Left forelimb (tissue), 1 donor: ENCODE data around the gene UBXN2A.
A peak's percentile ranks its signal among the peaks of the same experiment; 100 is the strongest.

Source experiments
- DNase-seq: peaks from one replicate; pipeline ENCODE4 v3.0.0-alpha.2; 2018; ENCODE audit warnings: low spot score

The UBXN2A gene, protein sequence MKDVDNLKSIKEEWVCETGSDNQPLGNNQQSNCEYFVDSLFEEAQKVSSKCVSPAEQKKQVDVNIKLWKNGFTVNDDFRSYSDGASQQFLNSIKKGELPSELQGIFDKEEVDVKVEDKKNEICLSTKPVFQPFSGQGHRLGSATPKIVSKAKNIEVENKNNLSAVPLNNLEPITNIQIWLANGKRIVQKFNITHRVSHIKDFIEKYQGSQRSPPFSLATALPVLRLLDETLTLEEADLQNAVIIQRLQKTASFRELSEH

DNA sequence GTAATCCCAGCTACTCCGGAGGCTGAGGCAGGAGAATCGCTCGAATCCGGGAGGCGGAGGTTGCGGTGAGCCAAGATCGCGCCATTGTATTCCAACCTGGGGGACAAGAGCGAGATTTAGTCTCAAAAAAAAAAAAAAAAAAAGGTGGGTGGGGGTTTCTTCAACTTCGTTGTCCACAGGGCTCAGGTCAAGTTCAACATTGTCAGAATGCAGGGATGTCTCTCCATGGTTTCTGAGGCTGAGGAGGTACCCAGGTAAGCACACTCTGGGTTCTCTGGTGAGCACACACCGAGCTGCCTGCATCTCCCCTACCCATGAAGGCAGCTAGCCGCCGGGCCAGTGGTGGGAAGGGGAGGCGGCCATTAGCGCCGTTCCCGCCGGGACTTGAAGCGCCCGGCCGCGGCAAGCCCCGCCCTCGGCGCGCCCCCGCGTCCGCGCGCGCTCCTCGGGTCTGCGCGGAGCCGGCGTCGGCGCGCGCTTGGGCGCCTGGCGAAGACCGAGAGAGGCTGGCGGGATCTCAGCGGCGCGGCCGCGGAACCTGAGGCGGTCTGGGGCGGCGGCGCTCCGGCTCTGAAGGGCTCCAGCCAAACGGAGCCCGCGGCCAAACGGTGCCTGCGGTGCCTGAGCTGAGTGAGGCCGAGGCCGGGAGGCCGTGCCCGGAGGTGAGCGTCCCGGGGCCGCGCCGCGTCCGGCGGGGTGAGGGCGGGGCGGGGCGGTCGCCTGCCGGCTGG, at the start of gene UBXN2A:
Gene UBXN2A, plus strand, starts transcription at position 477 of the 731 bp plus-strand sequence. CDS start 17,852 bp downstream, outside the sequence.
- peak; percentile 91 for DNase-seq

DNA sequence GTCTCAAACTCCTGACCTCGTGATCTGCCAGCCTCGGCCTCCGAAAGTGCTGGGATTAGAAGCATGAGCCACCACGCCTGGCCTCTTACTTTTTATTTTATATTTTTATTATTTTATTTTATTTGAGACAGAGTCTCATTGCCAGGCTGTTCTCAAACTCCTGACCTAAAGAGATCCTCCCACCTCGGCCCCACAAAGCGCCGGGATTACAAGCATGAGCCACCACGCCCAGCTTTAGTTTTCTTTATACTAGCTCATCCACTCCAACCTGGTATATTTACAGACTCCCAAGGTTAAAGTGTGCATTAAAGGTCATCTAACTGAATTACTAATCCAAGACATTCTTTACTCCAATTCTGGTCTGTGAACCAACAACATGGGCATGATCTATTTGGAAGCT, 40.1 kb upstream of the UBXN2A start:
- DNase-seq, result no peak

DNA sequence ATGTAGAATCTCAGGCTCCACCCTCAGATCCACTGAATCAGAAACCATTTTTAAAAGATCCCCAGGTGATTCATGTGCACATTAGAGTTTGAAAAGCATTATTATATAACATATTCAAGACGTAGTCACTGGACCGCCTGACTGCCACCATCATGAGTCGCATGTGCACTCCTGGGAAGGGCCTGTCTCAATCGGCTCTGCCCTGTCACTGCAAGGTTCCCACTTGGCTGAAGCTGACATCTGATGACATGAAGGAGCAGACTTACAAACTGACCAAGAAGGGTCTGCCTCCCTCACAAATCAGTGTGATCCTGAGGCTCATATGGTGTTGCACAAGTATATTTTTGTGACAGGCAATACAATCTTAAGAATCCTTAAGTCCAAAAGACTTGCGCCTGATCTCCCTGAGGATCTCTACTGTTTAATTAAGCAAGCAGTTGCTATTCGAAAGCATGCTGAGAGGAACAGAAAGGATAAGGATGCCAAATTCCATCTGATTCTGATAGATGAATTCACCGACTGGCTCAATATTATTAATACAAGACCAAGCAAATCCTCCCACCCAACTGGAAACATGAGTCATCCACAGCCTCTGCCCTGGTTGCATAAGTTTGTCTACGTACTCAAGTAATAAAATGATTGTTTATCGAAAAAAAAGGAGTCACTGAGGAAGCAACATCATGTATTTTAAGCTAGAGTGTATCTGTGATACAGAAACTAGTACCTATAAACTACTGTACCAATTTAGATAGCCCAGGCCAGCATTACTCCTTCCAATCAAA, 39.5 kb upstream of the UBXN2A start:
- no peak for DNase-seq

DNA sequence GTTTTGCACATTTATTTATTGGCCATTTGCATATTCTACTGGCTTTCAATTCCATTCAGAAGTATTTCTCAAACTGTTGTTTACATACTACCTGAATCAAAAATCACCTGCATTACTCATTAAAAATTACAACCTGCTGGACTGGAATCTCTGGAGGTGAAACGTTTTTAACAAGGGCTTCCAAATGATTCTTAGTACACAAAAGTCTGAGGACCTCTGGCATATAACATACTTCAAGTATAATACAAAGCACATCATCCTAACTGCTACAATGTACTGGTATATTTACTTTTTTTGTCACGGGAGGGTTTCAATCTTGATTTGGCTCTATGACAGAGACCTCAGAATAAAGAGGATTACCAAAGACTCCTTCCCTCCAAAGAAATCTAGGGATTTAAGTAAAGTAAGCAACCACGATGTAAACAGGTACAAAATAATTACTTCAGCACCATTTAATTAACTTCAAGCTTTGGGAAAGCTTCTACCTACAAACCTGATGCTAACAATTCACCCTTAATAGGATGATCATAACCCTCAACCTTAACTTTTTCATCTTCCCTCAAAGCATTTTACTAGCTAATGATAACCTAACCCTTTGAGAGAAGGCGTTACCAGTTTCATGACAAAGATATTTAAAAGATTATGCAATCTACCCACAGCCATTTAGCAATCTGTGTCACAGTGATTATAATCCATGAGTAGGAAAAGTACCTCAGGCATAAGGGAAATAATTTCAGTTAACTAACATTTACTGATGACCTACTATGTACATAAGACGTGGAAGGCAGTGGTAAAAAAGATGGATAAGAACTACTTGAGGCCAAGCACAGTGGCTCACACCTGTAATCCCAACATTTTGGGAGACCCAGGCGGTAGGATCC, 38.1 kb upstream of the UBXN2A start:
- DNase-seq, result no peak

DNA sequence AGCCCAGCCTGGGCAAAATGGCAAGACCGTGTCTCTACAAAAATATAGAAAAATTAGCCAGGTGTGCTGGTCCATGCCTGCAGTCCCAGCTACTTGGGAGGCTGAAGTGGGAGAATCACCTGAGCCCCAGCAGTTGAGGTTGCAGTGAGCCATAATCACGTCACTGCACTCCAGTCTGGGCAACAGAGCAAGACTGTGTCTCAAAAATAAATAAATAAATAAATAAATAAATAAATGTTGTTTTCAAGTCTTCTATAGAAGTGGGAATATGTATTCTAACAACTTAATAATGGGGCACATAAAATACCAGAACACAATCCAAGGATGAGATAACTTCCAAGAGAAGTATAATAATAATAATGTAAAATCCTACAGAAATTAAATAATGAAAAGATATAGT, 37.2 kb upstream of the UBXN2A start:
- DNase-seq, result no peak

DNA sequence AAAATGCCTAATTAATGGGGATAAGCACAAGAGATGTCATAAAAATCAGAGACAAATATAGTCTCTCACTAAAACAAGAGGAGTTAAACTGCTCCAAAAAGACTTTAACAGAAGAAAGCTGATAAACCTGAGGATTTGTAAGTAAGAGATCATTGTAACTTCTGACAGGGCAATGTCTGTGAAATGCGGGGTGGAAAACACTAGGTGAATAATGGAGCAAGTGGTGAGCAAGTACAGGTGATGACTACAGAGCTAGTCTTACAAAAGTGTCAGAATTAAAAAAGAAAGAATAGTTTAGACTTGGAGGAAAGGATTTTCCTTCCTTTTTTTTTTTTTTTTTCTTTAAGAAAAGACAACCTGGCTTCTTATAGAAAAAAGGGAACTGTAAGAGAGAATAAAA, 36.0 kb upstream of the UBXN2A start:
- DNase-seq, result no peak

DNA sequence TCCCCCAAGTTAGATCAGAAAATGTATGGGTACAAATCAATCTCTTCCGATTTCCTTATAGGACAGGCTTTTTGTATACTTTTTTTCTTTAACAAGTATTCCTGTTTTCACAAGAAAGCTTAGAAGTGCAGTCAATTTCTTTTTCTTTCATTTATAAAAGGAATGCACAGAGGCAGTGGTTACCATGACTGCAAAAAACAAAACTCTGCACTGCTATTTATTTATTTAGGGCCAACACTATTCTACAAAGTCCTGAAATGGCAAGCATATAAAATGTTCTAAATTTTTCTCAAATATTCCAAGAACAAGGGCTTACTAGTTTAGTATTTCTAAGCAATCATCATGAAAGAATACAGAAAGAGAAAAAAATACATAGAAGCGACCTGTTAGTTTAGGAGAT, 35.6 kb upstream of the UBXN2A start:
- DNase-seq, result no peak

DNA sequence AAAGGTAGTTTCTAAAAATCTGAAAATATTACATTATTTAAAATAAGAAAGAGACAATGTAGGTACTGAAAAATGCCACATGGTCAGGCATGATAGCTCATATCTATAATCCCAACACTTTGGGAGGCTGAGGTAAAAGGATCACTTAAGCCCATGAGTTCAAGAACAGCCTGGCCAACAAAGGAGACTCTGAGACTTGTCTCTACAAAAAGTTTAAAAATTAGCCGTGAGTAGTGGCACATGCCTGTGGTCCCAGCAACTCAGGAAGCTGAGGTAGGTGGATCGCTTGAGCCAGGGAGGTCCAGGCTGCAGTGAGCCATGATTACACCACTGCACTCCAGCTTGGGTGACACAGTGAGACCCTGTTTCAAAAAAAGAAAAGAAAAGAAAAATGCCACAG, 35.1 kb upstream of the UBXN2A start:
- DNase-seq, result no peak

DNA sequence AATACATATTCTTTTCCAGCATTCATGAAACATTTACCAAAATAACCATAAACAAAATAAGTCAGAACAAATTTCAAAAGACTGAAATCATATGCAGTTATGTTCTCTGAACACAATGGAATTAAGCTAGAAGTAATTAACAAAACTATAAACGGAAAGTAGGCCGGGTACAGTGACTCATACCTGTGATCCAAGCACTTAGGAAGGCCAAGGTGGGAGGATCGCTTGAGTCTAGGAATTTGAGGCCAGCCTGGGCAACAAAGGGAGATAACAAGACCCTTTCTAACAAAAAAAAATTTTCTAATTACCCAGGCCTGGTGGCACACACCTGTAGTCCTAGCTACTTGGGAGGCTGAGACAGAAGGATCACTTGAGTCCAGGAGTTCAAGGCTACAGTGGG, 28.2 kb upstream of the UBXN2A start:
- DNase-seq, result no peak

DNA sequence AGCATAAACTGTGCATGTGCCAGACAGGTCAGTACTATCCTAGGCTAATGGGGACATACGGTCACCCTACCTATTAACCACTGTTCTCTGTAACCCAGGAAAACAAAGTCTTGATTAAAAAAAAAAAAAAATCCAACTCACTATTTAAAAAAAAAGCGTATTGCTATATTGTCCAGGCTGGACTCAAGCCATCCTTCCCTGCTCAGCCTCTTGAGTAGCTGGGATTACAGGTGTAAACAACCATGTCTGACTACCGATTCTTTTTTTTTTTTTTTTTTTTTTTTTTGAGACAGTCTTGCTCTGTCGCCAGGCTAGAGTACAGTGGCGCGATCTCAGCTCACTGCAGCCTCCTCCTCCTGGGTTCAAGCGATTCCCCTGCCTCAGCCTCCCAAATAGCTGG, 24.9 kb upstream of the UBXN2A start:
- DNase-seq, result no peak

DNA sequence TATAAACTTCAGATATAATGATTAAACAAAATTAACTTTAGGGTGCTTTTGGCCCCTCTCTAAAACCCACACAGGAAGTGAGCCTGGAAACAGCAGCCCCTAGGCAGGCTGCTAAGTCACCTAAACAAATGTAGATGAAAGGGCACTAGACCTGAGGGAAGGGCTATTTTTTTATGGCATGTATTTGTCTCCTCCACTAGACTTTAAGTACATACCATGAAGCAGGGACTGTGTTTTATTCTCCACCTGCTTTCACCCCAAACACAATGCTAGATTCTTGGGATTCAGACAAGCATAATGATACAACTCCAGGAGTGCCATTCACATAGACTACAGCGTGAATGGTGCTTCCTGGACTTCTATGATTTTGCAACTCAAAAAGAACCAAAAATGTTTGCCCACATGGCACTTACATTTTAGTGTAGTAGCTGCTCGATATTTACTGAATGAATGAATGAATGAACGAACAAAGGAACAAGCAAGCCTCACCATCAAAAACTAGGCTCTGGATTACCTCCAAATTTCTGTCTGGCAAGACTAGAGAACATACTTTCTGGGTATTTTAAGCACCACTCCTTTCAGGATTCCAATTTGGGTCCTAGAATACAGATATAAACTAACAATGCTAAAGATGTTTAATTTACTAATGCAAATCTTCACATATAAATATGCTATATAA, 23.4 kb upstream of the UBXN2A start:
- DNase-seq, result no peak

DNA sequence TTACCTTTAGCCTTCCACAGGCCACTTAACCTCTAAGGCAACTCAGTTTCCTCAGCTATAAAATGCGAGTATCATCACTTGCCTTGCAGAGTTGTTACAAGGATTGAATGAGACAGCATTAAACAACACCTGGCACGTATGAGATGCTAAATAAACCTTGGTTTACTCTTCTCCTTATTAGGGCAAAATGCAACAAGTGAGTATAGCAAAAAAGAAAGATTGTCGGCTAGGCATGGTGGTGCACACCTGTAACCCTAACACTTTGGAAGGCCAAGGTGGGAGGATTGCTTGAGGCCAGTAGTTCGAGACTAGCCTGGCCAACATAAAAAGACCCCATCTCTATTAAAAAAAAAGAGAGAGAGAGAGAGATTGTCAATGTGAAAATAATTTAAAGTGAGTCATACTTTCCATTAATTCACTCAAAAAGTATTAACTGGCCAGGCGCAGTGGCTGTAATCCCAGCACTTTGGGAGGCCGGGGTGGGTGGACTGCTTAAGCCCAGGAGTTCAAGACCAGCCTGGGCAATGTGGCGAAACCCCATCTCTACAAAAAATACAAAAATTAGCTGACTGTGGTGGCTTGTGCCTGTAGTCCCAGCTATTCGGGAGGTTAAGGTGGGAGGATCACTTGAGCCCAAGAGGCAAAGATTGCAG, 21.3 kb upstream of the UBXN2A start:
- DNase-seq, result no peak

DNA sequence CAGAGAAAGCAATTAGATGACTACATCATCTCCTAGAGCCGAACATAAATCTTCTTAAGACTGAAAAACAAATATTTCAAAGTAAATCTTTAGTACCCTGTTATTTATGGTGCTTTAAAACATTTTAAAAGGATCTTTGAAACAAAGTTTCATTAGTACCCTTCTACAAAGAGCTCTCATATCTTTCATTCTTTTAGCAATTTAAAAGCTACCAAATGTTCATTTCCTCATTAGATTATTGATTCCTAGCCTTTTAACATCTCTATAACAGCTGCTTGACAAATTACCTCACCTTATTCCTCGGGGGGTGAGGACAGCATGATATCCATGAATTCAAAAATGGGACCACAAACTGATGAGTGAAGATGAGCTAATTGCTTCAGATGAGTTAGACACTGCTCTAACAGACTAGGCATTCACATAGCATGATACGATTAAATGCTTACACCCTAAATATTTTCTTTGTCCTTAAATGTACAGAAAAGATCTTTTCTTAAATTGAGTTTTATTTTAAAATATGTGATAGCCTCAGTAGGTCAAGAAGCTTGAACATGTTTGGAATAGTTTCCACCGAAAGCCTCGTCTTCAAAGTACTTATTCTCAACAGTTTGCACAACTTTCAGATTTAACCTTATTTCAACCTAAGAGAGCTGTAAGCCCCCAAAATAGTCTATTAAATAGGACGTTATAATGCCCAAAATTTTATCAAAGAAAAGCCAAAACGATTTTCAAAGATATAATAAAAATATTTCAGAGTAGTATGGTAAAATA, 15.5 kb upstream of the UBXN2A start:
- DNase-seq, result no peak

DNA sequence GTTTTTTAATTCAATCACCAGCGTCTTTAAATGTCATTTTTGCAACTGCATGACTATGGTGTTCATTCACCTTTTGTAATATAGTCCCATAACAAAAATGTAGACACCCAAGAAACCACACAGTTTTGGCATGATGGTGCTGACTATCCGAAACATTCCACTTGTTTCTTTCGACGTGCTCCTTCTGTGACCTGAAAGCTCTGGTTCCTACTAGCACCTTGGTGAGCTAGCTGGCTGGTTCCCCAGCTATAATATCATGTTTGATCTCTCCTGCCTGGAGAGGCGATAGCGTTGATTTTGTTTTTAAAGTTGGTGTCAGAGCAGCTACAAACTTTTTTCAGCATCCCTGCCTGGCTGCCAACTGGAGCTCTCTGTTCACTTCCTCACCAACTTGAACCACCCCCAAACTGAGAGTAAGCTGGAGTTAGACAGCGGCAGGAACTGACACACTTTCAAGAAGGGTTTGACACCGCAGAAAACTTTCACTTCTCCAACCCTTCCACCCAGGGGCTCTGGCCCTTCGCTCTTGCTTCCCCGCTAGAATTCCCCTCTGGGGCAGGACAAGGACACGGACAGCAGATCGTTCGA, 14.5 kb upstream of the UBXN2A start:
- peak; percentile 79 for DNase-seq

DNA sequence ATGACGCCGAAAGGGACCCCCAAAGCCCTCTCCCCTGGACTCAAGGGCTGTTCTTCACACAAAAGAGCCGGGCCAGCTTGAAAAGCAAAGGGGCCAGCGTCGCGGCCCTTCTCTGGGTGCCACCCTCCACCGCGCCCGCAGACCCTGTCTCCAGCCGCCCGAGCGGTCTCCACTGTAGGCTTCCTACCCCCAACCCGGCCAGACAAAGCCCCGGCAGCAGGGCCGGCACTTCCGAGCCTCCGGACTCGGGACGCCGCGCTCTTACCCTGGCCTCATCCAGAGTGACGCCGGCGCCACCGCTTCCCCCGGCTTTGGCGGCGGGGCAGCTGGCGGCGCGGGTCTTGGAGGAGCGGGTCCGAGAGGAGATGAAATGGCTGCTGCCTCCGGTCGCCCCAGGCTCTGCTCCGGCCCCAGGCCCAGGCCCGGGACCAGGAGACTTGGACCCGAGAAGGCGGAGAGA, 13.9 kb upstream of the UBXN2A start:
- no peak for DNase-seq

DNA sequence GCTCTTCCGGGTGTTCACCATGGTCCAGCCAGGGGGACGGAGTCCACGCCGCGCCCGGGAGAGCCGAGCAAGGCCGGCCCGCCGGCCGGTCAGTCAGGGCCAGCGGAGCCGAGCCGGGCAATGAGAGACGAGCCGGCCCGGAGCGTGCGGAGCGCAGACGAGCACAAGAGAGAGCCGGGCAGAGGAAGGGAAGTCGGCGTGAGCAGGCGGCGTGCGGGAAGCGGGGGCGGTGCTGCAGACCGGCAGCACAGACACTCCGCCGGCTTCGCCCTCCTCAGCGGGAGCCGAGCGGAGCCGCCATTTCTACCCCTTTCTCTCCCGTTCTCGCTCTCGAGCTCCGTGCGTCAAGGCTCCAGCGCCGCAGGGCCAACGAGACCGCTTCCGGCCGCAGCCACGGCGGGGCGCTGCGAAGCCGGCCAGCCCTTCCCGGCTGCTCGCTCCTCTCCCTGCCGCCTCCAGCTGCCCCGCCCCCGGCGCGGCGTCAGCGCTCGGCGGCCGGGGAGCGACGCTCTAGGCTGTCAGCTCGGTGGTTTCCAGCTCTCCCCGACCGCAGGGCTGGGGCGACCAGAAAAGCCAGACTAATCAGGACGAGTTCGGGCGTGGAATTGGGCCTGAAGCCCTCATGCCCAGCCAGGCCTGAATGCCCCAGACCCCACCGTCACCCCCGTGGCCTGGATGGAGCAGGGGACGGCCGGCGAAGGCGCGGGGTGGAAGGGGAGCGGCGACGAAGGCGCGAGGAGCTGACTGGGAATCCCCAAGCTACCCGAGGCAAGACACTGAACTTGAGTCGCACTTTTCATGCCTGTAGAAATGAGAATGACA, 13.3 kb upstream of the UBXN2A start, which contains the start of gene ATAD2B:
Gene ATAD2B, minus strand, starts transcription at position 374 of the 822 bp plus-strand sequence. Its CDS starts 353 bp downstream, at position 21.
- peak; percentile 95 for DNase-seq

DNA sequence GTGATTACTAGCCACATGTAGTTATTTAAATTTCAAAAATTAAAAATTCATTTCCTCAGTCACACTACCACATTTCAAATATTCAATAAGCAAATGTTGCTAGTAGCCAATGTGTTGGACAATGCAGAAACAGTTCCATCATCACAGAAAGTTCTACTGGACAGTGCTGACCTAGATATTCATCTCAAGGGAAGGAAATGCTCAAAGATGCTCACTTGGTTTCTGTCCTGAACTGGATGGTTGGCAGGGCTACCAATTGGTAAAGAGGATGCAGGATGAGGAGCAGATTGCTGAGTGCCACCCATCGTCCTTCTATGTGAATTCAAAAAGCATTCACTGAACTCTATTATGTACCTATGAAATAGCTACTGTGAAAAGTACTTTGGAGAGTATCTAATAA, 6.0 kb upstream of the UBXN2A start:
- DNase-seq, result no peak
